ENCODE measurements around the gene IDNK. TPM values are rescaled to one million over a fixed set of nuclear protein-coding genes. Genes with fewer than 3 reads are reported as not detected.

IDNK gene
- total and polyA plus RNA-seq, 2 of the 8 experiments (the other 6 are each of a cell fraction or from before 2014, with no cell fraction given), result 0.29 to 0.48 TPM

GRCh38 chr9:83665580-83666200 is 42.7 kb downstream of the IDNK start:
- Histone ChIP-seq H3K14ac (ENCODE audit: insufficient read length) (no peak overlapping the region), H2BK5ac (ENCODE audit: low read depth, low read length) (no peak overlapping the region), H2BK20ac (ENCODE audit: low read length) (no peak overlapping the region), H3K79me1 (ENCODE audit: low read depth, low read length) (no peaks in the 10 kb centered on the region), H3K23me2 (ENCODE audit: low read depth, low read length) (no peaks in the 10 kb centered on the region), H3K79me2 (ENCODE audit: control insufficient read depth in 1 of 2, insufficient read depth in 2 of 2, low read length in 2 of 2) (no peaks in the 10 kb centered on the region), H3K9ac (replicated peaks in 1 of 4; ENCODE audit: extremely low read depth in 1 of 4, low read depth in 3 of 4, low read length in 3 of 4) (no peak overlapping the region), H2BK12ac (ENCODE audit: low read depth, low read length) (no peak overlapping the region), H3K36me3 (ENCODE audit: control insufficient read depth in 2 of 4, insufficient read depth in 4 of 4, low read length in 3 of 4) (peaks cover 8 to 64% (median 27%) of the 10 kb centered on the region in 4 experiments; a peak in 7 of 8 replicates), H3K9me3 (ENCODE audit: insufficient read depth in 2 of 2, low read depth in 1 of 2, low read length in 1 of 2) (no peaks in the 10 kb centered on the region), H2BK15ac (ENCODE audit: low read length) (no peak overlapping the region), H3K4me3 (ENCODE audit: extremely low read depth in 1 of 4, insufficient read depth in 2 of 4, low read depth in 3 of 4, low read length in 4 of 4) (no peak overlapping the region), H4K8ac (ENCODE audit: extremely low read depth, insufficient read depth, low read length) (no peak overlapping the region), H3K4ac (replicated peaks; ENCODE audit: insufficient read length, low read depth, low read length) (no peak overlapping the region), H3K23ac (ENCODE audit: insufficient read length) (no peak overlapping the region), H3K56ac (replicated peaks; ENCODE audit: insufficient read length, low read depth, low read length) (no peak overlapping the region), H4K20me1 (replicated peaks in 1 of 2; ENCODE audit: control insufficient read depth in 1 of 2, insufficient read depth in 2 of 2, low read length in 2 of 2) (peaks cover 4 to 5% of the 10 kb centered on the region in 2 experiments), H3K27me3 (replicated peaks in 1 of 4; ENCODE audit: control insufficient read depth in 3 of 4, extremely low read depth in 1 of 4, insufficient read depth in 3 of 4, low read length in 3 of 4) (no peaks in the 10 kb centered on the region), H4K5ac (ENCODE audit: insufficient read length, low read depth, low read length) (no peak overlapping the region), H2AK5ac (ENCODE audit: low read depth, low read length) (no peak overlapping the region), H3K4me2 (ENCODE audit: insufficient read depth in 1 of 2, low read depth in 2 of 2, low read length in 2 of 2) (no peak overlapping the region), H2BK120ac (replicated peaks; ENCODE audit: low read depth, low read length) (no peak overlapping the region), H3K4me1 (replicated peaks in 1 of 4; ENCODE audit: control insufficient read depth in 3 of 4, insufficient read depth in 4 of 4, low read length in 3 of 4) (no peaks in the 10 kb centered on the region), H2AFZ (ENCODE audit: low read length) (no peak overlapping the region), H3K27ac (ENCODE audit: low read depth, low read length) (no peak overlapping the region), H3K18ac (ENCODE audit: extremely low read depth, low read length) (no peak overlapping the region), H4K91ac (replicated peaks; ENCODE audit: insufficient read length, low read length) (no peak overlapping the region)
- DNase-seq (ENCODE audit: low read depth in 1 of 2, low spot score in 2 of 2), result no peak
- WGBS, 2 experiments (ENCODE audit: extremely low coverage in 1 of 2, insufficient coverage in 1 of 2, insufficient read length in 1 of 2, insufficient replicate concordance in 2 of 2, low coverage in 1 of 2, low lambda C conversion rate in 2 of 2, missing lambda C conversion rate in 1 of 2), result 80% methylated on average over 5 of the region's 5 CpGs; no CpG with 5 or more reads in 1 of the 2 experiments
- TF ChIP-seq TEAD4 (IDR thresholded peaks at IDR 0.05; ENCODE audit: low read depth, low read length) (no peak), CHD2 (IDR thresholded peaks at IDR 0.05; ENCODE audit: low read length) (no peak), NANOG (IDR thresholded peaks at IDR 0.05; ENCODE audit: insufficient read depth, low read depth, low read length, poor library complexity, severe bottlenecking) (no peak), HDAC6 (IDR thresholded peaks at IDR 0.05; ENCODE audit: low read depth, low read length) (no peak), YY1 (IDR thresholded peaks at IDR 0.05; ENCODE audit: low read depth, low read length) (no peak), TBP (IDR thresholded peaks at IDR 0.05; ENCODE audit: low read depth, low read length) (no peak), SP4 (IDR thresholded peaks at IDR 0.05; ENCODE audit: low read length) (no peak), HDAC2 (IDR thresholded peaks at IDR 0.05; ENCODE audit: borderline replicate concordance in 1 of 2, low read depth in 2 of 2, low read length in 2 of 2) (no peak), PHF8 (conservative IDR thresholded peaks at IDR 0.05; ENCODE audit: low read depth, low read length) (no peak), ASH2L (IDR thresholded peaks at IDR 0.05; ENCODE audit: low read length) (no peak), SIN3A (conservative IDR thresholded peaks at IDR 0.05 in 1 of 2, IDR thresholded peaks at IDR 0.05 in 1 of 2; ENCODE audit: low read depth in 1 of 2, low read length in 2 of 2) (no peak), RBBP5 (IDR thresholded peaks at IDR 0.05; ENCODE audit: borderline replicate concordance, low read depth, low read length) (no peak), GTF2F1 (IDR thresholded peaks at IDR 0.05; ENCODE audit: borderline replicate concordance, low read depth, low read length) (no peak)
- POLR2A ChIA-PET (ENCODE audit: partially characterized antibody), result interaction anchor here (1.3 to 1.4 kb wide), 2 partner anchors 15 to 42 kb away, joined by 3 to 4 read pairs; partner anchors contain the start of gene UBQLN1
- CTCF ChIA-PET (ENCODE audit: partially characterized antibody), result interaction anchor here (0.8 kb wide), 1 partner anchor 332 kb away, joined by 4 read pairs; no protein-coding TSS in a partner anchor
- no peak for FAIRE-seq

Measured in H1 (cell line).